SK-N-SH (cell line): ENCODE results near the gene TTC27.

Experiments
- CTCF ChIP-seq: fragments of 200-600 bp; sonication (generic); IDR thresholded peaks from 2 replicates; pipeline ENCODE4 v1.6.1; 2017; ENCODE audit warnings: antibody characterized with exemption, mild to moderate bottlenecking, moderate library complexity
- EP300 ChIP-seq, 2 experiments: IDR thresholded peaks; 2 replicates each; pipeline versions ENCODE4 v1.4.0 to v1.6.1; 2012; ENCODE audit warnings: borderline replicate concordance in 1 of 2, low read depth in 1 of 2, low read length in 1 of 2
- EZH2phosphoT487 ChIP-seq: fragments of 200-600 bp; sonication (generic); IDR thresholded peaks from 2 replicates; pipeline ENCODE4 v1.6.1; 2017; ENCODE audit warnings: low read depth, mixed run types, mild to moderate bottlenecking, antibody characterized with exemption, moderate library complexity, borderline replicate concordance
- FOXJ3 ChIP-seq: sonication (generic); formaldehyde crosslinking; IDR thresholded peaks from 2 replicates; pipeline ENCODE4 v1.5.1; 2020; ENCODE audit warnings: mild to moderate bottlenecking, missing genetic modification reagents
- FOXM1 ChIP-seq: IDR thresholded peaks from 2 replicates; pipeline ENCODE4 v1.4.0; 2012; ENCODE audit warnings: low read depth, mild to moderate bottlenecking
- GABPA ChIP-seq: IDR thresholded peaks from 2 replicates; pipeline ENCODE4 v1.4.0; 2012; ENCODE audit warnings: low read depth, mild to moderate bottlenecking
- JUND ChIP-seq: IDR thresholded peaks from 2 replicates; pipeline ENCODE4 v1.4.0; 2012
- NFIC ChIP-seq: IDR thresholded peaks from 2 replicates; pipeline ENCODE4 v1.4.0; 2012; ENCODE audit warnings: borderline replicate concordance
- RCOR1 ChIP-seq: fragments of 150-350 bp; IDR thresholded peaks from 2 replicates; pipeline ENCODE4 v1.6.1; 2017; ENCODE audit warnings: antibody characterized with exemption, low read length
- REST ChIP-seq: IDR thresholded peaks from 2 replicates; pipeline ENCODE4 v1.6.1; 2012; ENCODE audit warnings: mild to moderate bottlenecking, low read depth, low read length, moderate library complexity
- RFX5 ChIP-seq: IDR thresholded peaks from 2 replicates; pipeline ENCODE4 v1.6.1; 2012; ENCODE audit warnings: mild to moderate bottlenecking, improper control_type of control experiment, low read length
- SMC3 ChIP-seq: IDR thresholded peaks from 2 replicates; pipeline ENCODE4 v1.6.1; 2012; ENCODE audit warnings: low read depth, low read length, improper control_type of control experiment
- USF1 ChIP-seq: IDR thresholded peaks from 2 replicates; pipeline ENCODE4 v1.4.0; 2012; ENCODE audit warnings: low read depth, borderline replicate concordance
- USF2 ChIP-seq: fragments of 150-350 bp; IDR thresholded peaks from 2 replicates; pipeline ENCODE4 v1.6.1; 2017; ENCODE audit warnings: antibody characterized with exemption, low read length, low read depth, borderline replicate concordance

- TF ChIP-seq USF1, result no peak
- no peak for TF ChIP-seq FOXJ3 (CRISPR knock-in tag)
- no peak for TF ChIP-seq GABPA
- no peak for TF ChIP-seq CTCF
- TF ChIP-seq EZH2phosphoT487, result no peak
- no peak for TF ChIP-seq REST
- TF ChIP-seq SMC3, result no peak
- TF ChIP-seq FOXM1, result no peak
- TF ChIP-seq EP300 (IDR thresholded peaks at IDR 0.05; ENCODE audit: borderline replicate concordance in 1 of 2, low read depth in 1 of 2, low read length in 1 of 2), result no peak
- no peak for TF ChIP-seq JUND
- TF ChIP-seq USF2, result no peak
- no peak for TF ChIP-seq RFX5
- no peak for TF ChIP-seq RCOR1
- TF ChIP-seq NFIC, result no peak
Measured at GRCh38 chr2:32614084-32614483, 13.8 kb upstream of the TTC27 start.
